Common myeloid progenitor, CD34-positive (primary cell): Measurements from ENCODE around the gene KRT23. TPM values are rescaled to one million over a fixed set of nuclear protein-coding genes. Genes with fewer than 3 reads are reported as not detected.

ENCODE experiments used
- CTCF ChIA-PET: fragments of 350-600 bp; sonication (Branson Sonifier 250); formaldehyde crosslinking; loops from one replicate; lab custom pipeline; 2021; ENCODE audit warnings: antibody characterized with exemption; lab: Charles Lee
- POLR2A ChIA-PET: fragments of 350-600 bp; sonication (Branson Sonifier 250); formaldehyde crosslinking; loops from one replicate; lab custom pipeline; 2021; ENCODE audit warnings: antibody characterized with exemption; lab: Charles Lee
- DNase-seq, 3 donors: peaks; one replicate each; pipeline versions ENCODE4 v3.0.0 to v3.0.0-alpha.2; 2013
- H3K27ac ChIP-seq, 2 experiments: 1 replicate in 1 of 2; 2 replicates in 1 of 2; pipeline ENCODE4 v1.7.0; 2013; ENCODE audit warnings: inconsistent platforms in 2 of 2, low read length in 2 of 2, mild to moderate bottlenecking in 2 of 2, low read depth in 1 of 2, moderate library complexity in 1 of 2; ENCODE audit not compliant: severe bottlenecking in 2 of 2, insufficient read depth in 1 of 2, poor library complexity in 1 of 2
- H3K27me3 ChIP-seq, 5 experiments: replicated peaks in 2 of 5; 1 replicate in 3 of 5; 2 replicates in 2 of 5; pipeline versions ENCODE4 v1.6.1 to v1.7.0; 2013; ENCODE audit warnings: low read length in 4 of 5, mild to moderate bottlenecking in 2 of 5, moderate library complexity in 2 of 5, inconsistent platforms in 1 of 5; ENCODE audit not compliant: insufficient read depth in 5 of 5, control insufficient read depth in 4 of 5
- H3K36me3 ChIP-seq, 4 experiments: 1 replicate in 2 of 4; 2 replicates in 2 of 4; pipeline versions ENCODE4 v1.6.1 to v1.7.0; 2013; ENCODE audit warnings: low read length in 3 of 4, control low read depth in 1 of 4, mild to moderate bottlenecking in 1 of 4; ENCODE audit not compliant: control insufficient read depth in 4 of 4, insufficient read depth in 4 of 4
- H3K4me1 ChIP-seq, 4 experiments: 1 replicate in 3 of 4; 2 replicates in 1 of 4; pipeline versions ENCODE4 v1.6.1 to v1.7.1; 2013; ENCODE audit warnings: low read length in 3 of 4, mild to moderate bottlenecking in 3 of 4, control low read depth in 1 of 4, inconsistent platforms in 1 of 4, moderate library complexity in 1 of 4; ENCODE audit not compliant: control insufficient read depth in 4 of 4, insufficient read depth in 4 of 4; ENCODE audit errors: control extremely low read depth in 1 of 4
- H3K4me3 ChIP-seq, 7 experiments: 1 replicate in 4 of 7; 2 replicates in 3 of 7; pipeline versions ENCODE4 v1.5.1 to v1.7.0; 2013; ENCODE audit warnings: mild to moderate bottlenecking in 7 of 7, low read length in 6 of 7, moderate library complexity in 6 of 7, inconsistent platforms in 2 of 7, low read depth in 2 of 7, control low read depth in 1 of 7; ENCODE audit not compliant: insufficient read depth in 4 of 7, control insufficient read depth in 1 of 7; ENCODE audit errors: extremely low read depth in 1 of 7
- H3K9me3 ChIP-seq, 5 experiments: 1 replicate in 4 of 5; 2 replicates in 1 of 5; pipeline versions ENCODE4 v1.6.1 to v1.7.1; 2013; ENCODE audit warnings: low read length in 4 of 5, mild to moderate bottlenecking in 2 of 5, inconsistent platforms in 1 of 5, low read depth in 1 of 5, moderate library complexity in 1 of 5; ENCODE audit not compliant: control insufficient read depth in 4 of 5, insufficient read depth in 2 of 5; ENCODE audit errors: control extremely low read depth in 1 of 5
- WGBS: methylation state at CpG from one replicate; pipeline ENCODE4 v1.1.5; 2013; ENCODE audit not compliant: insufficient coverage; 5-methylcytosine and 5-hydroxymethylcytosine counted together
- polyA plus RNA-seq: library from polyadenylated mRNA; unstranded; fragments of 120-200 nt; gene quantifications from one replicate; pipeline ENCODE4 v1.2.1, GENCODE V29; 2013

The KRT23 gene, protein sequence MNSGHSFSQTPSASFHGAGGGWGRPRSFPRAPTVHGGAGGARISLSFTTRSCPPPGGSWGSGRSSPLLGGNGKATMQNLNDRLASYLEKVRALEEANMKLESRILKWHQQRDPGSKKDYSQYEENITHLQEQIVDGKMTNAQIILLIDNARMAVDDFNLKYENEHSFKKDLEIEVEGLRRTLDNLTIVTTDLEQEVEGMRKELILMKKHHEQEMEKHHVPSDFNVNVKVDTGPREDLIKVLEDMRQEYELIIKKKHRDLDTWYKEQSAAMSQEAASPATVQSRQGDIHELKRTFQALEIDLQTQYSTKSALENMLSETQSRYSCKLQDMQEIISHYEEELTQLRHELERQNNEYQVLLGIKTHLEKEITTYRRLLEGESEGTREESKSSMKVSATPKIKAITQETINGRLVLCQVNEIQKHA
- polyA plus RNA-seq: 0.03 TPM

DNA sequence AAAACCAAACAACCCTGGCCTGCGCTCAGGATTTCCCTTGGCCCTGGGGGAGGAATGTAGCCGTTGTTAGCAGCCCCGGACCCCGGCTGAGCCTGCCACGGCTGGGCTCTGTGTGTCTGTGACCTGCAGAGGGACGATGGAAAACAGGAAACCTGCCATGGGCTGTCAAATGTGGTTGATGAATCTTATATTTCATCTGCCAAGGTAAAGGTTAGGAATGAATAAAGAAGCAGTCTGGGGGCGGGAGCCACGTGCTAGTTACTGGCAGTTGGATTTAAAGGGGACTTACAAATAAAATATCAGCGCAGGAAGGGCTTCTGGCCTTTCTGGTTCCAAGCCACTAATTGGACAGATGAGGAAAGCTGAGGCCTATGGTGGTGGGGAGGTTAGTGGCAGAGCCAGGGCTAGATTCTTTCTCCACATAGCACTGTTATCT, at the start of gene KRT23:
KRT23 (minus strand) TSS at position 263 of the 436 bp plus-strand sequence. CDS start 1,043 bp downstream, outside the sequence.
- no peaks in the 10 kb centered on the region for H3K4me1 ChIP-seq
- 79% methylated on average over 9 of the region's 9 CpGs for WGBS
- H3K27ac ChIP-seq: no peak within 1 kb of the TSS
- H3K4me3 ChIP-seq: no peak within 1 kb of the TSS
- no peak for DNase-seq
- no peaks in the 10 kb centered on the region for H3K36me3 ChIP-seq
- no peaks in the 10 kb centered on the region for H3K9me3 ChIP-seq
- ChIA-PET POLR2A (no interaction called here), CTCF (no interaction called here)
- peaks cover 0 to 5% (median 2%) of the 10 kb centered on the region in 5 experiments for H3K27me3 ChIP-seq

- 95% methylated on average over 8 of the region's 8 CpGs for WGBS
- no peak for DNase-seq
- no peaks in the 10 kb centered on the region for H3K4me1 ChIP-seq
- H3K9me3 ChIP-seq: peaks cover 0 to 1% (median 0%) of the 10 kb centered on the region in 5 experiments
- H3K4me3 ChIP-seq: no peak overlapping the region
- H3K27me3 ChIP-seq: peaks cover 0 to 10% (median 4%) of the 10 kb centered on the region in 5 experiments
- no peaks in the 10 kb centered on the region for H3K36me3 ChIP-seq
- CTCF ChIA-PET: no interaction called here
- H3K27ac ChIP-seq: no peak overlapping the region
- POLR2A ChIA-PET: no interaction called here
Measured at GRCh38 chr17:40986920-40987319, 49.5 kb upstream of the KRT23 start.

DNA sequence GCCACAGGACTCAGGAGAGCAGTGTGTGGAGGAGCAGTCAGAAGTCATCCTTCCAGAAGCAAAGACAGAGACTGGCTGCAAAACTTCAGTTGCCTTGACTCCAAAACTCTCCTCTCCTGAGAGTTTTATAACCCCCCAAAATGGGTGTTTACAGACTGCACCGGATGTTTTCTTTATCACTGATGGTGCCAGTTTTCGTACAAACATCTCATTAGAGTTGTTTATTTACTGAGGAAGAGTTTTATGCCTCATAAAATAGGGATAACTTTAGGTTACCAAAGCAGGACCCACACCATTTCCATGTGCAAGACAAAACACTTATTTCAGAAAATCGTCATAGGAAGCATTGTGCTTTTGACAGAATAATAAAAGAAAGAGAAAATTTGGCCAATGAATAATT, 46.8 kb upstream of the KRT23 start, which contains the start of gene KRT40:
KRT40 (minus strand) TSS at position 101 of the 400 bp plus-strand sequence; CDS start at position 48, 53 bp downstream.
- H3K4me3 ChIP-seq: no peak within 1 kb of the TSS
- no peaks in the 10 kb centered on the region for H3K4me1 ChIP-seq
- no peaks in the 10 kb centered on the region for H3K9me3 ChIP-seq
- H3K27ac ChIP-seq: no peak within 1 kb of the TSS
- ChIA-PET CTCF (no interaction called here), POLR2A (interaction anchor here (0.9 kb wide), 1 partner anchor 34 kb away, joined by 3 read pairs; no protein-coding TSS in a partner anchor)
- H3K27me3 ChIP-seq: peaks cover 0 to 10% (median 4%) of the 10 kb centered on the region in 5 experiments
- no peaks in the 10 kb centered on the region for H3K36me3 ChIP-seq
- no CpG with 5 or more reads among the region's 3 CpGs for WGBS
- DNase-seq: no peak

GRCh38 chr17:40981115-40981514, 43.7 kb upstream of the KRT23 start:
- ChIA-PET CTCF (no interaction called here), POLR2A (no interaction called here)
- no peak overlapping the region for H3K27ac ChIP-seq
- H3K9me3 ChIP-seq: no peaks in the 10 kb centered on the region
- no peak for DNase-seq
- no peak overlapping the region for H3K4me3 ChIP-seq
- H3K27me3 ChIP-seq: peaks cover 0 to 8% (median 5%) of the 10 kb centered on the region in 5 experiments
- 40% methylated on average over 1 of the region's 5 CpGs for WGBS
- H3K4me1 ChIP-seq: no peaks in the 10 kb centered on the region
- H3K36me3 ChIP-seq: no peaks in the 10 kb centered on the region

GRCh38 chr17:40980596-40980995, 43.1 kb upstream of the KRT23 start:
- Histone ChIP-seq H3K4me1 (no peaks in the 10 kb centered on the region), H3K27ac (no peak overlapping the region), H3K4me3 (no peak overlapping the region), H3K36me3 (no peaks in the 10 kb centered on the region), H3K27me3 (peaks cover 0 to 8% (median 5%) of the 10 kb centered on the region in 5 experiments), H3K9me3 (no peaks in the 10 kb centered on the region)
- WGBS: 91% methylated on average over 8 of the region's 8 CpGs
- CTCF ChIA-PET: interaction anchor here (0.6 kb wide), 1 partner anchor 45 kb away, joined by 5 read pairs; no protein-coding TSS in a partner anchor
- no peak for DNase-seq
- POLR2A ChIA-PET: no interaction called here

DNA sequence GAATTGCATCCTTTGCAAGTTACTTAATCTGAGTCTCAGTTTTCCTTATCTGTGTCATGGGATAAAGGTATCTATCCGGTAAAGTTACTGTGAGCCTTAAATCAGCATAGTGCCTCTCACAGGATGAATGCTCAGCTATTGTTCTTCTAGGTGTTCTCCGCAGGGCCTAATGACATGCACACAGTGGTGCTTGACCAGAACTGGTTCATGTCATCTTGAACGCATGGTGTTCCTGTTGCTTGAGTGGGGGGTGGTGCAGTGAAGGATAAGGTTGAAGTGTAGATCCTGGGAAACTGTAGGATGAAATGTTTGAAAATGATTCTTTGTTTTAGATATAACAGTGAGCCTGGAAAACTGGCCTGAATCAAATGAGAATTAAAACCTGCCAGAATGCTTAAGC, 42.7 kb upstream of the KRT23 start:
- ChIA-PET POLR2A (no interaction called here), CTCF (interaction anchor here (0.6 kb wide), 1 partner anchor 45 kb away, joined by 5 read pairs; no protein-coding TSS in a partner anchor)

More for the DNA sequence above, 42.7 kb upstream of the KRT23 start:
- Histone ChIP-seq H3K4me3 (no peak overlapping the region), H3K9me3 (no peaks in the 10 kb centered on the region), H3K4me1 (no peaks in the 10 kb centered on the region), H3K27me3 (peaks cover 2 to 8% (median 5%) of the 10 kb centered on the region in 5 experiments), H3K27ac (no peak overlapping the region), H3K36me3 (no peaks in the 10 kb centered on the region)
- no peak for DNase-seq
- WGBS: 96% methylated on average over 2 of the region's 3 CpGs
